ENCODE results near the gene PSMF1. TPM values are rescaled to one million over a fixed set of nuclear protein-coding genes. Genes with fewer than 3 reads are reported as not detected.

Gene PSMF1
- 142 and 150 TPM in 2 replicates for total RNA-seq (ENCODE audit: low replicate concordance)
- long read RNA-seq, full-length matches to known transcripts: 119 of 143 reads
- long read RNA-seq, partial matches to known transcripts: 7 of 143 reads
- long read RNA-seq, other reads (novel, unspliced or antisense): 17 of 143 reads

GRCh38 chr20:1118336-1119127, at the start of gene PSMF1:
TSS of gene PSMF1 (plus strand) at chr20:1118602. CDS start at chr20:1118774, 172 bp downstream.
- Mint-ChIP-seq H3K9me3 (no peaks in the 10 kb centered on the region), H3K4me3 (peak within 1 kb of the TSS; percentile 94), H3K4me1 (ENCODE audit: unreplicated experiment) (peaks cover 49% of the 10 kb centered on the region)

GRCh38 chr20:1072258-1072657, 46.1 kb upstream of the PSMF1 start:
- TF ChIP-seq CTCF (conservative IDR thresholded peaks at IDR 0.05): no peak
- H3K27ac Mint-ChIP-seq: no peak overlapping the region

More at GRCh38 chr20:1118336-1119127, at the start of gene PSMF1:
- DNase-seq (ENCODE audit: extremely low spot score, unreplicated experiment): peak; percentile 96
- peak within 1 kb of the TSS; percentile 72 for H3K27ac Mint-ChIP-seq
- H3K36me3 Mint-ChIP-seq: peaks cover 7% of the 10 kb centered on the region
- no peak for TF ChIP-seq CTCF (conservative IDR thresholded peaks at IDR 0.05)
- no peaks in the 10 kb centered on the region for H3K27me3 Mint-ChIP-seq

GRCh38 chr20:1075616-1076015, 42.8 kb upstream of the PSMF1 start:
- Mint-ChIP-seq H3K4me1 (ENCODE audit: unreplicated experiment) (no peaks in the 10 kb centered on the region), H3K36me3 (no peaks in the 10 kb centered on the region)

More at GRCh38 chr20:1072258-1072657, 46.1 kb upstream of the PSMF1 start:
- H3K4me3 Mint-ChIP-seq: no peak overlapping the region
- H3K9me3 Mint-ChIP-seq: no peaks in the 10 kb centered on the region
- H3K27me3 Mint-ChIP-seq: peaks cover 6% of the 10 kb centered on the region
- DNase-seq (ENCODE audit: extremely low spot score, unreplicated experiment): no peak
- no peaks in the 10 kb centered on the region for H3K36me3 Mint-ChIP-seq
- H3K4me1 Mint-ChIP-seq (ENCODE audit: unreplicated experiment): no peaks in the 10 kb centered on the region

GRCh38 chr20:1081891-1082290, 36.5 kb upstream of the PSMF1 start:
- H3K27me3 Mint-ChIP-seq: no peaks in the 10 kb centered on the region
- H3K9me3 Mint-ChIP-seq: peaks cover 3% of the 10 kb centered on the region
- no peaks in the 10 kb centered on the region for H3K36me3 Mint-ChIP-seq
- H3K27ac Mint-ChIP-seq: no peak overlapping the region
- no peak for DNase-seq (ENCODE audit: extremely low spot score, unreplicated experiment)
- H3K4me1 Mint-ChIP-seq (ENCODE audit: unreplicated experiment): peaks cover 8% of the 10 kb centered on the region
- H3K4me3 Mint-ChIP-seq: no peak overlapping the region
- TF ChIP-seq CTCF (conservative IDR thresholded peaks at IDR 0.05): no peak

More at GRCh38 chr20:1075616-1076015, 42.8 kb upstream of the PSMF1 start:
- no peak for DNase-seq (ENCODE audit: extremely low spot score, unreplicated experiment)
- Mint-ChIP-seq H3K27ac (no peak overlapping the region), H3K4me3 (no peak overlapping the region), H3K9me3 (no peaks in the 10 kb centered on the region), H3K27me3 (no peaks in the 10 kb centered on the region)
- no peak for TF ChIP-seq CTCF (conservative IDR thresholded peaks at IDR 0.05)

- no peaks in the 10 kb centered on the region for H3K27me3 Mint-ChIP-seq
- no peak overlapping the region for H3K4me3 Mint-ChIP-seq
- H3K36me3 Mint-ChIP-seq: no peaks in the 10 kb centered on the region
- no peak for TF ChIP-seq CTCF (conservative IDR thresholded peaks at IDR 0.05)
- peaks cover 3% of the 10 kb centered on the region for H3K9me3 Mint-ChIP-seq
- H3K4me1 Mint-ChIP-seq (ENCODE audit: unreplicated experiment): peaks cover 13% of the 10 kb centered on the region
- DNase-seq (ENCODE audit: extremely low spot score, unreplicated experiment): no peak
- no peak overlapping the region for H3K27ac Mint-ChIP-seq
These were observed 34.8 kb upstream of the PSMF1 start for GRCh38 chr20:1083431-1084080.
